NCI-H748 (cell line): ENCODE data around the gene ZNF17.
A peak's percentile ranks its signal among the peaks of the same experiment; 100 is the strongest.
"Not testable (repeated sequence)": the region's sequence is repeated elsewhere in the genome, so short reads cannot be mapped to it uniquely, and the experiment has no call there.

ENCODE experiments used
- DNase-seq: peaks from one replicate; lab custom pipeline; 2025; ENCODE audit not compliant: unreplicated experiment; lab: John Stamatoyannopoulos, UW

Gene ZNF17

DNA sequence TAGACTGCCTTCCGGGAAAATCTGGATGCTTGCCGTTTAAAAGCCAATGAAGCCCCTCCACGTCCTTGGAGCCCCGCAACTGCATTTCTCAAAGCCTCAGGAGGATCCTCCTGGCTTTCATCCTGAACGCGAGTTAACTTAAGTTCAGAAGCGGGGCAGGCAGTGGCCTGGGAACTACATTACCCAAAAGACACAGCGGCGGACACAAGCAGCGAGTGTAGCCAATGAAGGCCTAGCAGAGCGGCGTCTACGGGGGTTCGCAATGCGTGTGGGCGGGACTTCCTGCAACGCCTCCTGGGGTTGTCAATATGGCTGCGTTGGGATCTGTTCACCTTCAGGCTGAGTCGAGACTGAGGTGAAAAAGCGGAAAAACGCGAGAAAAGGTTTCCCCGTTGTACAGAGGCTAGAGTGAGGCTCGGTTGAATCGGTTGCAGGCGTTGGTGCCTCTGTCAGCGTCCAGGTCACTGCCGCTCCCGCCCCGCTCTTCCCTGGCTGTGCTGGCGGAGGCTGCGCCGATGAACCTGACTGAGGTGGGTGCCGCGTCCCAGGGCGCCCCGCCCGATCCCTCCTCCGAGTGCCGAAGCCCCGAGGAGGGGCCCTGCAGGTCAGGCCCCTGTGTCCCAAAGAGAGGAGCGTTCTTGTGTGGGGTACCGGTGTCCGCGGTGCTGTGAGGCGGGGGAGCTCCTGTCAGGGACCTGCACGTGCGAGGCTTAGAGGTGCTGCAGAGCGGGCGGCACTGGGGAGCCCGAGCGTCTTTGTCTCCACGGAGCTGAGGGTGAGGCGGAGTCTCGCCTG lies at the start of gene ZNF17:
Gene ZNF17, plus strand, starts transcription at position 285 of the 795 bp plus-strand sequence. CDS start 2,455 bp downstream, outside the sequence.
- DNase-seq: peak; percentile 97

DNA sequence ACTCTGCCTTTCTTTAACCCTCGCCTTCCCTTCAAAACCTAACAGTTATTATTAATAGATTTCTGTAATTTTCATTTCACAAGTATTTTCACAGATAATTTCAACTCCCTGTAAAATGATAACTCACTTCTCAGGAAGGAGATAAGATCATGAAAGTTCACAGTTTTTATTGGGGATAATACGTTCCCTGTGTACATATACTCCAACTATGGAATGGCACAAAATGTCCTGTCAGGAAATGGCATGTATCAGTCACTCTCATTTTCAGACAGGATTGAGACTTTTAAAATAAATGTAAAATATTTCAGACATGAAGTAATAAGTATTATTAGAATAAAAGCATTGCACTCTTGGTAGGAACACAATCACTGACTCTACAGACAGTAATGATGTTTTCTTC lies 48.5 kb upstream of the ZNF17 start:
- DNase-seq: no peak

DNA sequence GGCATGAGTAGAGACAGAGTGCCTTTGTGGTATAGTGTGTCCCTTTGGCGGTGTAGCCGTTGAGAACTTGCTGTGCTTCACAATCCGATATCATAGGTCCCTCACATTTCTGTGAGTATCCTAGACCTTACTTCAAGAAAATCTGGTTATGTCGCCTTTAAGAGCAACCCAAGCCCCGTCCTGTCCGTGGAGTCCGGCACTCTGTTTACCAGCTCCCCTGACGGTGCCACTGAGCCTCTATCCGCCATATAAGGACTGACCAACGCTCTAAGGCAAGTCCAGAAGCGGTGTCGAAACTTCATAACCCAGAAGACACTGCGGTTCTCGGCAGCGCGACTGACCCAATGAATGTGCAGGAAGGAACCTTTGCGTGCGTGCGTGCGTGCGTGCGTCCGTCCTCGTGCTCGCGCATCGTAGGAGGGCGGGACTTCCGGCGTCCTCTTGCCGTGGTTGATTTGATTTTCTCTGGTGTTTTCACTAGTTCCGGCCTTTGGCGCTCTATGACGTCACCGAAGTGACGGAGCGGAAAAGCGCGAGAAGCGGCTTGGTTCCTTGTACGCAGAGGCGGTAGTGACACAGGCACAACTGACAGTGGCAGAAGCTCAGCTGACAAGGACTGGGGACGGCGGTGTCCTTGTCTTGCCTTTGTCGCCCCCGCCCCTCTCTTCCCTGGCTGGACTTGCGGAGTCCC lies 47.8 kb upstream of the ZNF17 start, which contains the start of the genes TRAPPC2B and ZNF547:
Gene TRAPPC2B, plus strand, starts transcription at position 555 of the 691 bp plus-strand sequence. CDS start 1,283 bp downstream, outside the sequence.
Gene ZNF547, plus strand, starts transcription at position 555 of the 691 bp plus-strand sequence. CDS start 5,005 bp downstream, outside the sequence.
- peak; percentile 100 for DNase-seq

DNA sequence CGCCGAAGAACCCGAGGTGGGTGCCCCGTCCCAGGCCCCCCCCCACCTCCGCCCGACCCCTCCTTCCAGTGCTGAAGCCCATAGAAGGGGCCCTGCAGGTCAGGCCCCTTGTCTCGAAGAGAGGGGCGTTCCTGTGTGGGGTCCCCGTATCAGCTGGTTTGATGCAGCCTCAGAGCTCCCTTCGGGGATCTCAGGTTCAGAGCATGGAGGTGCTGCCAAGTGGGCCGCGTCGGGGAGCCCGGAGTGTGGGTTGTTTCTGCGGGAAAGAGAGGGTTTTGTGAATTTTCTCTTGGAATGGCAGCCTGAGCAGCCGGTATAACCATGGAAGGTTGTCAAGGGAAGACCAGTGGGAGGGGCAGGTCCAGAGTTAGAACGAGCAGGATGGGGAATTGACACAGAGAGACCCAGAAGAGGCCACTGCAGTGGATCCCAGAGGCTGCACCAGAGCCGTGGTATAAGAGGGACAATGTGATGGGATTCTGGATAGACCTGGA lies 47.2 kb upstream of the ZNF17 start:
- DNase-seq: peak; percentile 57

DNA sequence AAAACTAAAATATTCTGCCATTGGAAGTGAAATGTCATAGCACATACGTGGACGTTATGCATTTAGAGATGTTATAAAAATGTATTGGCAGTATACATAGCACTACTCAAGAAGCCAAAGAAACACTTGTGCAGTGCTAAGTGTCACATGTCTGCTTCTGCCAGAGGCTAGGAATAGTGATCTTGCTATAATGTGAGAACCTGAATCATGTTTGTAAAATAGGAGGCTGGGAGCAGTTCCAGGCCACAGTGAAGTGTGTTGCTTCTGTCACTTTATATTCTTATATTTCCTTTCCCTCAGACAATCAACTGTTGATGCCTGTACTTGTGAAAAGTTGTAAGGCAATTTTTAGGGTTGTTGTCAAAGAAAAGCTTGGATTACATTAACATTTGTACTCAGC lies 44.2 kb upstream of the ZNF17 start:
- DNase-seq: no peak

DNA sequence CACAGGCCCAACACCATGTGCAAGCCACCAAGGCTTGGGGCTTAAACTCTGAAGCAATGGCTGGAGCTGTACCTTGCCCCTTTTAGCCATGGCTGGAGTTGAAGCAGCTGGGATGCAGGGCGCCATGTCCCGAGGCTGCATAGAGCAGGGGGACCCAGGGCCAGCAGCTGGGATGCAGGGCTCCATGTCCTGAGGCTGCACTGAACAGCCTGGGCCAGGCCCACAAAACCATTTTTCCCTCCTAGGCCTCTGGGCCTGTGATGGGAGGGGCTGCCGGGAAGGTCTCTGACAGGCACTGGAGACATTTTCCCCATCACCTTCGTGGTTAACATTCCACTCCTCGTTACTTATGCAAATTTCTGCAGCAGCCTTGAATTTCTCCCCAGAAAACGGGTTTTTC lies 36.8 kb upstream of the ZNF17 start:
- DNase-seq: no peak

DNA sequence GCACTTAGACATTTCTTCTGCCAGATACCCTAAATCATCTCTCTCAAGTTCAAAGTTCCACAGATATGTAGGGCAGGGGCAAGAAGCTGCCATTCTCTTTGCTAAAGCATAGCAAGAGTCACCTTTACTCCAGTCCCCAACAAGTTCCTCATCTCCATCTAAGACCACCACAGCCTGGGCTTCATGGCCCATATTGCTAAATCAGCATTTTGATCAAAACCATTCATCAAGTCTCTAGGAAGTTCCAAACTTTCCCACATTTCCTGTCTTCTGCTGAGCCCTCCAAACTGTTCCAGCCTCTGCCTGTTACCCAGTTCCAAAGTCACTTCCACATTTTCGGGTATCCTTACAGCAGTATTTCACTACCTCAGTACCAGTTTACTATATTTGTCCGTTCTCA lies 36.3 kb upstream of the ZNF17 start:
- DNase-seq: not testable (repeated sequence)

DNA sequence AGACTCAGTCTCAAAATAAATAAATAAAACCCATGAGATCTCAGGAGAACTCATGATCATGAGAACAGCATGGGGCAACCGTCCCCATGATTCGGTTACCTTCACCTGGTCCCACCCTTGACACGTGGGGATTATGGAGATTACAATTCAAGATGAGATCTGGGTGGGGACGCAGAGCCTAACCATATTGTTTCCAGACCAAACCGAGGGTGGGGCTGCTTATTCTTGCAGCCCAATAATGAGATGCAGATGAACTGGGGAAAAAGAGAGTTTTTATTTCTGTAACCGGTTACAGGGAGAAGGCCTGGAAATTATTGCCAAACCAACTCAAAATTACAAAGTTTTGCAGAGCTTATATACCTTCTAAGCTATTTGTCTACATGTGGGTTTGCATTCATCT lies 34.8 kb upstream of the ZNF17 start:
- no peak for DNase-seq

DNA sequence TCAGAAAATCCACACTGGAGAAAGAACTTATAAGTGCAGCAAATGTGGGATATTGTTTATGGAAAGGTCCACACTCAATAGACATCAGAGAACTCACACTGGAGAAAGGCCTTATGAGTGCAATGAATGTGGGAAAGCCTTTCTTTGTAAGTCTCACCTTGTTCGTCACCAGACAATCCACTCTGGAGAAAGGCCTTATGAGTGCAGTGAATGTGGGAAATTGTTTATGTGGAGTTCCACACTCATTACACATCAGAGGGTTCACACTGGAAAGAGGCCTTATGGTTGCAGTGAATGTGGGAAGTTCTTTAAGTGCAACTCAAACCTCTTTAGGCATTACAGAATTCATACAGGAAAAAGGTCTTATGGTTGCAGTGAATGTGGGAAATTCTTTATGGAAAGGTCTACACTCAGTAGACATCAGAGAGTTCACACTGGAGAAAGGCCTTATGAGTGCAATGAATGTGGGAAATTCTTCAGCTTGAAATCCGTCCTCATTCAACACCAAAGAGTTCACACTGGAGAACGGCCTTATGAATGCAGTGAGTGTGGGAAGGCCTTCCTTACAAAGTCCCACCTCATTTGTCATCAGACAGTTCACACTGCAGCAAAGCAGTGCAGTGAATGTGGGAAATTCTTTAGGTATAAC lies 33.3 kb upstream of the ZNF17 start:
- no peak for DNase-seq

DNA sequence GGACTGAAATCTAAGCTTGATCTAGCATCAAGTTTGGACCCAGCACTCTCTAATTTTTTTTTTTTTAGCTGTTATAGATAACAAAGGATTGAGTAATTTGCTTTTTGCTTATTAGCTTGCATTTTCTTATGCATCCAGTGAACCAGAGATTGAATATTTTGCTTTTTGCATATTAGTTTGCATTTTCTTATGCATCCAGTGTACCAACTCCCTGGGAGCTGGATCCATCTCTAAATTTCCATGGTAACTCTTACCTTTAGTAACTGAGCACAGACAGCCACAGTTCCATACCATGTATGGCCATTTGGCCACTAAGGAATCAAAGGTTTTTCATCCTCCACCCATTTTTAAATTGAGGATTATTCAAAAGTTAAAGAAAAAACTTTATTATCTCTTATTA lies 30.0 kb upstream of the ZNF17 start:
- no peak for DNase-seq

DNA sequence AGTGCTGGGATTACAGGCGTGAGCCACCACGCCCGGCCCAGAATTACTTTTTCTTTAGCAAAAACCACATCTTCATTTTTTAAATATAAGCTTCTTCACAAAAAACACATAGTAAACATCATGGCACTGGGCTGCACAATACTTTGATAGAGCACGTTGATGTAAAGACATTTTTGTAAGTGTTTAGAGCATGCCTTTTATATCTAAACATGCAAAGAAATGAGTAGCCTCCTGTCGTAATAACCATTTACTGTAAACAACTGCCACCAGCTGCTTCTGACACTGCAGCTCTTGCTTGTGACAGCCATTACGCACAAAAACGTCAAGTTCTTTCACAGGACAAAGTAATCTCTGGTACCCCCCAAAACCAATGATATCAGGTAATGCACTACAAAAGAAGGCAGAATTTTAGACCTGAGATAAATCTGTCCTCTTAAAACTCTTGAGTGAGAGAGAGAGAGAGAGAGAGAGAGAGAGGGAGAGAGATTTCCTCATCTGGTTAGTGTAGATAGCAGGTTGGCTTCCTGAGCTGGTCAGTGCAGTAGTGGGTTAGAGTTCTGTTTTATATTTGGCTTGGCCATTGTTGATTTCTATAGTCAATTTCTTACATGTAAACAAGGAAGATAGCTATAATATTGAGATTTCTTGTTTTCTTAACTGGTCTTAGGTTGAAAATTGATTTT lies 28.0 kb upstream of the ZNF17 start:
- DNase-seq: no peak

DNA sequence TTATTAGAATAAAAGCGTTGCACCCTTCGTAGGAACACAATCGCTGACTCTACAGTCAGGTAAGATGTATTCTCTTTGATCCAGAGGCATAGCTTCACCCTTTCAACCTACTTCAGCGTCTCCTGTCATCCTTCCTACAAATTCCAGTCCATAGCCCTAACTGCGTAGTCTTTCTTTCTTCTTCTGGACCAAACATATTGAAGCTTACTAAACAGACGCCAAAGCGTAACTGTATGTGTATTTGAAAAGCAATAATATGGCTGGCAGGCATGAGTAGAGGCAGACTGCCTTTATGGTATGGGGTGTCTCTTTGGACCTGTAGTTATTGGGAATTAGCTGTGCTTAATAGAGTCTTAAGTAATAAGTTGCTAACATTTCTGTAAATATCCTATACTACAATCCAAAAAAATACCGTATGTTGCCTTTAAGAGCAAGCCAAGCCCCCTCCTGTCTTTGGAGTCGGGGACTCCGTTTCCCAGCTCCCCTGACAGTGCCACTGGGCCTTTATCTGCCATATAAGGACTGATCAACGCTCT lies 21.7 kb upstream of the ZNF17 start:
- DNase-seq: no peak

DNA sequence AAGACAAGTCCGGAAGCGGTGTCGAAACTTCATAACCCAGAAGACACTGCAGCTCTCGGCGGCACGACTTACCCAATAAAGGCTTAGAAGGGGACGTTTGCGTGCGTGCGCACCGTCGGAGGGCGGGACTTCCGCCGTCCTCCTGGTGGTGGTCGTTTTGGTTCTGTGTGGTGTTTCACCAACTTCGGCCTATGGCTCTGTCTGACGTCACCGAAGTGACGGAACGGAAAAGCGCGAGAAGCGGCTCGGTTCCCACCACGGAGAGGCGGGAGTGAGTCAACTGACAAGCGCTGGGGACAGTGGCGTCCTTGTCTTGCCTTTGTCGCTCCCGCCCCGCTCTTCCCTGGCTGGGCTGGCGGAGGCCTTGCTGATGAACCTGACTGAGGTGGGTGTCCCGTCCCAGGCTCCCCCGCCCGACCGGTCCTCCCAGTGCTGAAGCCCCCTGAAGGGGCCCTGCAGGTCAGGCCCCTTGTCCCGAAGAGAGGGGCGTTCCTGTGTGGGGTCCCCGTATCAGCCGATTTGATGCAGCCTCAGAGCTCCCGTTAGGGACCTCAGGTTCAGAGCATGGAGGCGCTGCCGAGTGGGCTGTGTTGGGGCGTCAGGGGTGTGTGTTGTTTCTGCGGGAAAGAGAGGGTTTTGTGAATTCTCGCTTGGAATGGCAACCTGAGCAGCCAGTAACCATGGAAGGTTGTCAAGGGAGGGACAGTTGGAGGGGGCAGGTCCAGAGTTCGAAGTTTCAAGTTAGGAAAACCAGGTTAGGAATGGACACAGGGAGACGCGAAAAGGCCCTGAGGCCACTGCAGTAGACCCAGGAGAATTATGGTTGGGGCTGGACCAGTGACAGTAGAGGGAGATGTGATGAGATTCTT lies 21.0 kb upstream of the ZNF17 start, which contains the start of gene ZNF548:
Gene ZNF548, plus strand, starts transcription at position 125 of the 869 bp plus-strand sequence. Its CDS starts 246 bp downstream, at position 371.
- peak; percentile 100 for DNase-seq

DNA sequence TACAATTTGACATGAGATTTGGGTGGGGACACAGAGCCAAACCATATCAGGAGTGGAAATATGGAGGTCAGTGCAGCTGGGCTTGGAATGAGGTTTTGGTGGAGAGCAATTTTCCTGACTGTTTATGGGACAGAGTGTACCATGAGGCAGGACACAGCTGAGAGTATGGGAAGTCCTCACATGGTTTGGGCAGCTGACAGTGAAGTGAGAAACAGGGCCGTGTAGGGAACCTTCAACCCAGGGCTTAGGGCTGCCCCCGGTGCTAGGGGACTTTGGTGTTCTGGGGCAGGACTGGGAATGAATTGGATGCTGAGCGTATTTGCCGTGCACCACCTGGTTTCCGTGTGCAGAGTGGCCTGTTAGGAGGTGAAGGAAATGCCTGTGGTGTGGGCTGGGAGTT lies 15.3 kb upstream of the ZNF17 start:
- DNase-seq: no peak

DNA sequence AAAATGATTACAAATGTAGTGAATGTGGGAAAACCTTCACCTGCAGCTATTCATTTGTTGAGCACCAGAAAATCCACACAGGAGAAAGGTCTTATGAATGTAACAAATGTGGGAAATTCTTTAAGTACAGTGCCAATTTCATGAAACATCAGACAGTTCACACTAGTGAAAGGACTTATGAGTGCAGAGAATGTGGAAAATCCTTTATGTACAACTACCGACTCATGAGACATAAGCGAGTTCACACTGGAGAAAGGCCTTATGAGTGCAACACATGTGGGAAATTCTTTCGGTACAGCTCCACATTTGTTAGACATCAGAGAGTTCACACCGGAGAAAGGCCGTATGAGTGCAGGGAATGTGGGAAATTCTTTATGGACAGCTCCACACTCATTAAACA lies 12.1 kb upstream of the ZNF17 start:
- DNase-seq: no peak

DNA sequence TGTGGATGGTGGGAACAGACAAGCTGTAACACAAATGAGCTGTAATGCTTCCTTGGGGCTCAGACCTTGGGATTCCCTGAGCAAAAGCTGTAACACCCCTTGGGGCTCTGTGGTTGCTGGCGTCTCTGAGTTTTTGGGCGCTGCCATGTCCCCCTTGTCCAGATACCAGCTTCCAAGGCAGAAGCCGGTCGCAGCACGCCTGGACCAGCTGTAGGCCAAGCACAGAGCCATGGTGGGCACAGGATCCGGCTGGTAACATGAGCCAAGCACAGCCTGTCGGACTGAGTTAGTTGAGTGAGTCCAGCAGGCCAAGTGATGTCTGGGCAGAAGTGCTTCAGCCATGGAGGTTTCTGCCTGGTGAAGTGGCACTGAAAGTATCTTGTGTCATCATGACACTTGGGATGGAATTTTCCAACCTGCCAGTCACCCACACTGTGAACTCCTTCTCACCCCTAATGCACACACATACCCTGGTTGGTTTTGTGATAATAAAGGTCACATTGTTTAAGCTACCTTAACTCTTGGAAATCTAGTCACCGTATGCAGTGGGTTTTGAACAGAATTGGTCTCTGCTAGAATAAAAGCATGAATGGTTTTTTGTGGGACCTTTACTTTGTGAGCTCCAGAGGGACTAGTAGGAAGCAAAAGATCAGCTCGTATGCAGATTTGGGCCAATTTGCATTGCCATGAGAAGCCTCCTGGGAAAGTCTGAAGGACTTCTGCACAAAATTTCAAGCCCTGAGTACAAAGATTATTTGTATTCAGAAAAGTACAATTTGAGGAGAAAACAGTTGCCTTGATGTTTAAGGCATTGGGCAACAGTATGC lies 7.0 kb upstream of the ZNF17 start:
- DNase-seq: no peak

DNA sequence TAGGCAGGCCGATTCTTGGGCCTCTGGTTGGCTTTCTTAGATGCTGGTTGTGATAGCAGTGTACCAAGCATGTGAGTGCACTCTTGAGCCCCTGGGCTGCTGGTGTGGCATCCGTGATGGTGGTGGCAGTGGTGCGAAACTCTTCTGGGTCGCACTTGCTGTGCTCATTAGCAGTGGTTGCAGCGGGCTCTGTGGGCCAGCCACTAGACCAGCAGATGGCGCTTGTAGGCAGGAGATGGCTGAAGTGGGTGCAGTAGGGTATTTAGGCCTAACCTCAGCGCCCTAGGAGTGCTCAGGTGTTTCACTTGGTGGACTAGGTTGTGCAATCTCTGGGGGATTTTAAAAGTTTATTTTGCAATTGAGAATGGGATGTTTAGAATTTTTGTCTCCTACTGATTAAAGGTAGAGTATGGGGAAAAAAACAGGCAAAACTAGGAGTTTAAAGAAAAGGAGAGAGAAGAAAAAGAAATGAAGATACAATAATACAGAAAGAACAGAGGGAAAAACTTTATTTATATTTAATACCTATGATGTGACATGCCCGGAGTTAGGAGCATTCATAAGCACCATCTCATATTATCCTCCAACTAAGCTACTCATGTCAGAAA lies 4.3 kb upstream of the ZNF17 start:
- DNase-seq: peak; percentile 84

DNA sequence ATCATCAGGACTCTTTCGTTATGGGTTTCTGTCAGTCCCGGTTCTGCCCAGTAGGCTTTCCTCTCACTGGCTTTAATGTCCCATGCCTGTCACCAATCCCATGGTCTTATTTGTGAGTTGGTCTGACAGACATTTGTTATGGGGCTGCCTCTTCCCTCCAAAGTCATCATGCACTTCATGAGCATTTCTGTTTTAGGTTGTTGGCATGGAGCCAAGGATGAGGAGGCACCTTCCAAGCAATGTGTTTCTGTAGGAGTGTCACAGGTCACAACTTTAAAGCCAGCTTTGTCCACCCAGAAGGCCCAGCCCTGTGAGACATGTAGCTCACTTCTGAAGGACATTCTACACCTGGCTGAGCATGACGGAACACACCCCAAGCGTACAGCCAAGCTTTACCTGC lies 8.5 kb downstream of the ZNF17 start:
- no peak for DNase-seq
